NCI-H748 treated with DMSO at 0.1 percent for 48 hours (cell line): ENCODE results near the gene DNHD1.

Source experiments
- DNase-seq: peaks from one replicate; lab custom pipeline; 2025; lab: John Stamatoyannopoulos, UW

DNHD1 gene

DNA sequence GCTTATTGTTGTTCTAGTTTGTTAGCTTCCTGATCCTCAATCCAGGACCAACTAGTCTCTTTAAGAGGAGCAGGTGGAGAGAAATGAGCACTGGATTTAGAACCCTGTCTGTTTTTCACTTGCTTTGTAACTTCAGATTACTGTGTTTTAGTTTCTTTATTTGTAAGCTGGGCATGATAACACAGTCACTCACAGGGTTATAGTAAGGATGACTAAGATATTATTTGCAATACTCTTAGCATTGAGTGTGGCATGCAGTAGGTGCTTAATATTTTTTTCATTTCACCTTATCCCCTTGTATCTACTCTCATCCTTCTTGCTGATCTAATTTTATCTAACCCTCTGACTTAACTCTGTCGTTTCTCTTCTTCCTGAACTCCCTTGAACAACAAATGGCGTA is 33.8 kb downstream of the DNHD1 start:
- no peak for DNase-seq

DNA sequence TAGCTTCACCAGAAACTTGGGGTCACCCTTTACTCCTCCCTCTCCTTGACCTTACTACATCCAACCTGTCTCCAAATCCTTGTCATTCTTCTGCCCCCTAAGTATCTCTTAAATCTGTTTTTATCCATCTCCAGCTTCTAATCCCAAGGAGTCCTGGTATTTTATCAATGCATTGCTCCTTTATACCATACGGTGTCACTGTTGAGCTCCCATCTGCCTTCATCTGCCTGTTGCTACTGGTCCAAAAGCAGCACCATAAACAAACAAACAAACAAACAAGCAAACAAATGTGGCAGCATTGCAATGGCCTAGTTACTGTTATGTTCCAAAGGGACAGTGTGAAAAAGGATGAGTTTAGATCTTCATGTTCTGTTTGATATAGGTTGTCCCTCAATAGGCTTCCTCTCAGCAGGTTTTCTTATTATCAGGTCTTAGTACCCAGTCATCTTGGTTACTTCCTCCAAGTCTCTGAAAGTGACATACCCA is 34.2 kb downstream of the DNHD1 start:
- peak; percentile 11 for DNase-seq

DNA sequence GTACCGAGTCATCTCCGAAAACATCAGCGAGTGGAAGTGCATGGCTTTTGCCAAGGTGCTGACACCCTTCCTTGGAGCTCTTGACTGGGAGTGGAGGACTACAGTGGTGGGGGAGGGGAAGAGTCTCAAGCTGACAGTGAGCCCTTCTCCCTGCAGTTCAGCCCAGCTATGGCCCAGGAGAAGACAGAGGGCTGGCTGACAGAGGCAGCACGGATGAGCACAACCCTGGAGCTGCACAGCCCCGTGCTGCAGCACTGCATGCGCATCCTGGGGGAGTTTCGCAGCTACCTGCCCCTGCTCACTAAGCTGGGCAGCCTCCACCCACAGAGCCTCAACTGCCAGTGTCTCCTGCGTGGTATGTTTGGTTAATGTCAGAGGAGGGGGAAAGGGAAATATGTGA is 41.4 kb downstream of the DNHD1 start:
- DNase-seq: no peak

DNA sequence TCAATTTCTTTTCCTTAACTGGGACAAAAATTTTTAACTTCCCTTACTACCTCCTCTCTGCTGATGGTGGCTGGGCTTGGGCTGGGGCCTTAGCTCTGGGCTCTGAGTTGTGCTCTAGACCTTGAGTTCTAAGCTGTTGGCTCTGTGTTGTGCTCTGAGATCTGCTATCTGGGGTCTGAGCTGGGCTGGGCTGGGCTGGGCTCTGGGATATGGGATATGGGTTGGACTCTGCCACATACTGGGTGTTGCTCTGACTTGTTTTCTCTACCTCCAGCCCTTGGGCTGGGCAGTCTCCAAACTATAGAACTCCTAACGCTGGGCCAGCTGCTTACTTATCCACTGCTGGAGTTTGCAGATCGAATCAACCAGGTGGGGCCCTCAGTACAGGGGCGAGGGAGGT is 41.9 kb downstream of the DNHD1 start:
- DNase-seq: no peak

DNA sequence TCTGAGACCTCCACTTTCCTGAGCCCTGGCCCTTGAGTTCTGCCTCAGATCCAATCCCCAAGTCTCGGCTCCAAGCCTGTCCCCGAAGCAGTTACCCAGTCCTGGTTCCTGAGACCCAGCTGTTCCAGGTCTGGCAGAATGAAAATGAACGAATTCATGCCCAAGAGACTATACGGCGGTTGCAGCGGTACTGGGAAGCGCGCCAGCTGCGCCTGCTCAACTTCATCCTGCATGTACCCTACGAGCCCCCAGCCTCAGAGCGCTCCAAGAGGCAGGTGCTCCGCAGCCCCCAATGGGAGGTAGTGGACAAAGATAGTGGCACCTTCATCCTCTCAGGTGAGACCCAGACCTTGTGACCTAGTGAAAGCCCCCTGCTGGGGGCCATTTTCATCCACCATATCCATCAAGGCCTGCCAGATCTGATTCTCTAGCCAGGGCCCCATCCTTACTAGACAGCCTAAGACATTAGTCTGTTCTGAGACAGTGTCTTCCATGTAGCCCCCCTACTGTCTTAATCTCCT is 42.7 kb downstream of the DNHD1 start:
- no peak for DNase-seq

DNA sequence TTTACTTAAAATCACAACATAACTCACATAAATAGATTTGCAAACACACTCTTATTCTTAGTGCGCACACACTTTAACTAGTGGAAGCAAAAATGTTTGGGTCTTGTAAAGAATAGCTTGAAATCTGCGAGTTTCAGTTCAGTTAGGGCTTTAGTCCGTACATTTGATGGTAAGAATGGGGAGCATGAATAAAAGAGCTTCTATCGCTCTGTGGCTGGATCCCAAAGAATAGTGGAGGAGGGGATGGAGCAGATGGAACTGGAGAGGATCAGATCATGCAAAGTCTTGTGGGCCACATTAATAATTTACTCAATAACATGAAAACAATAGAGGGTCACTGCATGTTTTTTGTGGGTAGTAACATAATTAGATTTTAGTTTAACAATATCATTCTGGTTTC is 44.3 kb downstream of the DNHD1 start:
- DNase-seq: no peak

DNA sequence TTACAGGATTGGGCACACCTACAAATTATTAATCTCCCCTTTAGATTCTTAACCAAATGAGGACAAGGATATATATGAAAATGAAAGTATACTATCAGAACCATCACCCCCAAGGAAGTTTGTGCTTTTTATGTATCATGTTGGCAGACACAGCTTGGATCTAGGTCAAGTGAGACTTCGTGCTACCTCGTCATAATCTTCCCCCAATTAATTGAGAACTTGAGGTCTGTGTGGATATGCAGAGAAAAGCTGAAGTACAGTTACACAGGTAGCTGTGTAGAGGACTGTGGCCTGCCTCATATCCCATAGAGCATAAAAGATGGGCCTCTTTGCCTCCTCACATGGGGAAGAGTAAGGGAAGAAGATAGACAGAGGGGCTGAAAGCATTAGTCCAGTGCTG is 45.6 kb downstream of the DNHD1 start:
- DNase-seq: no peak

DNA sequence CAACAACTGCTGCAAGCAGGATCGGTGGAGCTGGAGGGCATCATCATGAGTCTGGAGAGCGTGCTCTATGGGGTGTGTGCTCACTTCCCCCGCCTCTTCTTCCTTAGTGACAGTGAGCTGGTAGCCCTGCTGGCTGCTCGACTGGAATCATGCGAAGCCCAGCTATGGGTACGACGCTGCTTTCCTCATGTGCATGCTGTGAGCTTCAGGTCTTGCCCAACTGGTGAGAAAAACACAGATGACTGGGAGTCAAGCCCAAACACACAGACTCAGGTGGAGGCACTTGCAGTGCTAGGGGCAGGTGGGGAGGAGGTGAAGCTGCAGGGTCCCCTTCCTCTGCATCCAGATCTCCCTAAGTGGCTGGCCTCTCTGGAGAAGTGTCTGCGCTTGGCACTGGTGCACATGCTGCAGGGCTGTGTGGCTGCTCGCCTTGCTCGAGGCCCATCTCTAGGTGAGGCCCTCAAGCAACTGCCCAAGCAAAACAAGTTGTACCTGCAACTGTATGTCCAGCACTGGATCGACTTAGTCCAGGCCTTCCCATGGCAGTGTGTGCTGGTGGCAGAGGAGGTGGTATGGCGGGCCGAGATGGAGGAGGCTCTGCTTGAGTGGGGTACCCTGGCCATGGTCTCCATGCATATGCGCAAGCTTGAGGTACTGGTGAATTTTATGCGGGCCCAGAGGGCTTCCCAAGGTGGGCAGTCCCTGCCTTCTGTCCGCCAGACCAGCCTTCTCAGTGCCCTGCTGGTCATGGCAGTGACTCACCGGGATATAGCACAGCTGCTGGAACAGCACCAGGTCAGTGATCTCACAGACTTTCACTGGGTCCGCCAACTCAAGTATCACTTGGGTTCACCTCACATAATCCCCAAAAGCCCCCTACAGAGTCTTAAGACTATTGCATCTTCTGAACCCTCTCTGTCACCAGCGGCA is 48.1 kb downstream of the DNHD1 start:
- no peak for DNase-seq

DNA sequence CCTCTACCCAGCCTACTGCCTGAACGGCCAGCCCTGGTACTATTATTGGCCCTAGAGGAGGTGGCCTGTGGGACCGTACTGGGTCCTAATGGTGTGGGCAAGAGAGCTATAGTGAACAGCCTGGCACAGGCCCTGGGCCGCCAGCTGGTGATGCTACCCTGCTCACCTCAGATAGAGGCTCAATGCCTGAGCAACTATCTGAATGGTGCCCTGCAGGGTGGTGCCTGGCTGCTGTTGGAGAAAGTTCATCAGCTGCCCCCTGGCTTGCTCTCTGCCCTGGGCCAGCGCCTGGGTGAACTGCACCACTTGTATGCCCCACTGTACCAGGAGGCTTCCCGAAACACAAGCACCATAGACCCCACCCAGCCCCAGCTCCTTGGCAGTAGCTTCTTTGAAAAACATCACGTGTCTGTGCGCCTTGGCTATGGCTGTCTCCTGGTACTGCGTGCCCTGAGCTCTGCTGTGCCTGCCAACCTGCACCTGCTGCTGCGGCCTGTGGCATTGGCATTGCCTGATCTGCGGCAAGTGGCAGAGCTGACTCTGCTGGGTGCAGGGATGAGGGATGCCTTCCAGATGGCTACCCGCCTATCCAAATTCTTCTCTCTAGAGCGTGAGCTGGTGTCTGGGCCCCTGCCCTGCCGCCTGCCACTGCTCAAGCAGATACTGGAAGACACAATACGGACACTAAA is 49.0 kb downstream of the DNHD1 start:
- DNase-seq: no peak

DNA sequence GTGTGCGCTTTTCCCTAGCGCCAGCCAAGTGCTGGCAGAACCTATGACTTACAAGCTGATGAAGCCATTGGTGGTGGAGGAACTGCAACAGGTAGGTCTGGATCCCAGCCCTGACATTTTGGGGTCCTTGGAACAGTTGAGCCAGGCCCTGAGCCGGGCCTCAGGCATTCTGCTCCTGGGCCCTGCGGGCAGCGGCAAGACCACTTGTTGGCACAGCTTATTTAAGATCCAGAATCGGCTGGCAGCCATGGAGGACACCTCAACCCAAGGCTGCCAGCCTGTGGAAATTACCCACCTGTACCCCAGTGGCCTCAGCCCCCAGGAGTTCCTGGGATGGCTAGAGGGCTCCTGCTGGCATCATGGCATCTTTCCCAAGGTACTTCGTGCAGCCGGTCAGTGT is 49.7 kb downstream of the DNHD1 start:
- DNase-seq: no peak

DNA sequence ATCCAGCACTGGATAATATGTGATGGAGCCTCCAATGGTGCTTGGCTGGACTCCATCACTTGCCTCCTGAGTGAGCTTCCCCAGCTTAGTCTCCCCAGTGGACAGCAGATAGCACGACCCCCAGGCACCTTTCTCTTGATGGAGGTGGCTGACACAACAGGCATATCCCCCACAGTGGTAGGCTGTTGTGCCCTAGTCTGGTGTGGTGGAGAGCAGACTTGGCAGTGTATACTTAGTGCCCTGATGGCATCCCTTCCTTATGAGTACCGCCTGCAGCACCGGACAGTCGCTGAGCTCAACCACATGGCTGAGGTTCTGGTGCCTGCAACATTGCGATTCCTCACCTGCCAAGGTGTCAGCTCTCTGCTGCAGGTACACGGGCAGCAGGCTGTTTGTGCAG is 50.1 kb downstream of the DNHD1 start:
- DNase-seq: no peak

DNA sequence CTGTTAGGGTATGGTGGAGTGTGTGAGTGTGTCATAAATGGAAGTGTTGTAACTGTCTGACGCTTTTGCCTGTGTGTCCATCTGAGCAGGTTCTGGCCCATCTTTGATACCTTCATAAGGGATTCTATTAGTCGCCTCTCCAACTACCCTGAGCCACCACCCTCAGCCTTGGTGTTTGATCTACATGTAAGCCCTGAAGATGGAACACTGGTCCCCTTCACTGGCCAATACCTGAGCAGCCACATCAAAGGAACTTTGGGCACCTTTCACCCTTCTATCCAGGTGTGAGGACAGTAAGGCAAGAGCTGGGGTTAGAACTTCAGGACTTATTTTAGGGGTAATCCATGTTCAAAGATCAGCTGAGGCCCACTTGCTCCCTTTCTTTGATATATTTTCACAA is 51.0 kb downstream of the DNHD1 start:
- no peak for DNase-seq

DNA sequence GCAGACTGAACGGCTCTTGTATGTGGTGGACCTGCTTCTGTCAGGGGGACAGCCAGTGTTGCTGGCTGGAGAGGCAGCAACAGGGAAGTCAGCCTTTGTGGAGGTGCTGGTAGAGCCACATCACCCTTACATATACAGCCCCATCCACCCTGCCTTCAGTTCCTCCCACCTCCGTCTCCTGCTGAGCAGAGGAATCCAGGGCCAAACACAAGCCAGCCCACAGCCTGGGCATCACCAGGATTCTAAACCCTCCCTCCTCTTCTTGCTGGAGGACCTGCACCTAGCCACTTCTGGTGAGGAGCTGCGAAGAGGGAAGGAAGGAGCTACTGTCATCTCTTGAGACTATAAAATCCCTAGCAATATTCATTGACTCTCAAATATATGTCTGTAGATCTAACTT is 51.6 kb downstream of the DNHD1 start:
- no peak for DNase-seq

DNA sequence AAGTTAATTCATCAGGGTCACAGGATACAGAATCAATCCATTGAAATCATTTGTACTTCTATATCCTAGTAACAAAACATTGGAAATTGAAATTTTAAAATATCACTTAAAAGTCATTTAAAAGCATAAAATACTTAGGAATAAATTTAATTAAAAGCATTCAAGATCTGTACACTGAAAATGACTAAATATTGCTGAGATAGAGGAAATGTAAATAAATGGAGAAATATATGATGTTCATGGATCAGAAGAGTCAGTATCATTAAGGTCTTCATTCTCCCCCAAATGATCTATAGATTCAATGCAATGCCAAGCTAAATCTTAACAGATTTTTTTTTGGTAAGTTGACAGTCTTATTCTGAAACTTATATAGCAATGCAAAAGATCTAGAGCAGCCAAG is 56.6 kb downstream of the DNHD1 start:
- no peak for DNase-seq

DNA sequence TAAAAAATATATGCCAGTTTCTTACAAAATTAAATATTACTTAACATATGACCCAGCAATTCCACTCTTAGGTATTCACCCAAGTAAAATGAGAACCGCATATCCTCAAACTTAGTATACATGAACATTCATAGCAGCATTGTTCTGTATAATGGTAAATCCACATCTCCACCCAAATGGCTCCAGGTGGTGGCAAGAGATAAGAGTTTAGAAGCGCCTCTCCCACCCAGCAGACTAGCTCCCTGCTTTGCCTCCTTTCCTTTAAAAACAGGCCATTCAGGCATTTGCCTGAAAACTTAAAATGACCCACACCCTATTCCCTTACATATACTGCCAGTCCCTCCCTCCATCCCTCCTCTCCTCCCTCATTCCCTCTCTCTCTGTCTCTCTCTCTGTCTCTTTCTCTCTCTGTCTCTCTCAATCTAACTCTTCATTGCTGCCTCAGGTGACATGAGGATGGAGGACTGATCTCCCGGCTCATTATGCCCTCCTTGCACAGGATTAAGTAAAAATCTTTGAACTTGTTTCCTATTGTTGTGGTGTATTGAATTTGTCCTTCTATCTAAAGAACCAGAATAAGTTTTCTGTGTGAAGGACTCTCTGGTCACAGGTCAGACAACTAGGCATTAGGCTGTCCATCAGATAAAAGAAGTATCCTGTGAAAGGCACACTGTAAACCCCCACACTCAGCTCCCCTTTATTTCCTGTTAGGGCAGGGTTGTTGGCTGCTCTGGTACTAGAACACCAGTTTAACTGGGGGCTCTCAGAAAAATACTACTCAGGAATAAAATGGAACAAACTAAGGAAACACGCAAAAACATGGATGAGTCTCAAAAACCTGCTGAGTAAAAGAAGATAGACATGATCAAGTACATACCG is 58.0 kb downstream of the DNHD1 start:
- no peak for DNase-seq

DNA sequence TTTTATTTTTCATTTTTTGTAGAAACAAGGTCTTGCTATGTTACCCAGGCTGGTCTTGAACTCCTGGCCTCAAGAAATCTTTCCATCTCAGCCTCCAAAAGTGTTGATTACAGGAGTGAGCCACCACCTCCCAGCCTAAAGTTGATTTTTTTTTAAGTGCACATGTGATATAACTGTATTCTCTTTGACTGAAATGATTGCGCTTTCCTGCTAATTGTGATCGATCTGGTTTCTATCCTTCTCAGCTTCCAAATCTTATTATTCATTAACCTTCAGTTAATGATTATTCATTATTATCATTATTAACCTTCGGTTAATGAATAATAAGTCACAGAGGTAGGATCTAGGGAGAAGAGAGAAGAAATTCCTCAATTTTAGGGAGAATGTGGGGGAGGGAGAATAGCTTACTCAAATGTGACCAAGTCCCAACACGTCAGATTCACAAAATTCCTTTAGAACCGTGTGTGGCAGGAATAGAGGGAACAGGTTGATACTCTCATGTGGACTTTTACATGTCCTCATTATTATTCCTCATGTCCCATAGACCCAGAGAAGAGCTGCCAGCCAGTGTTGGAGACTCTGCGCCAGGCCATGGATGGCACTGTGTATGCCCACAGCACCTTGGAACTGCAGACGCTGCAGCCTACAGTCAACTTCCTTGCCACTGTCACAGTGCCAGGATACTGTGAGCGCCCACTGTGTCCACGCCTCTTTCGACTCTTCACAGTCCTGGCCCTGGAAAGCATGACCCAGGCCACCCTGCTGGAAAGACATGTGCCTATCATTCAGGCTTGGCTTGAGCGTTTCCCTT is 59.3 kb downstream of the DNHD1 start:
- no peak for DNase-seq

DNA sequence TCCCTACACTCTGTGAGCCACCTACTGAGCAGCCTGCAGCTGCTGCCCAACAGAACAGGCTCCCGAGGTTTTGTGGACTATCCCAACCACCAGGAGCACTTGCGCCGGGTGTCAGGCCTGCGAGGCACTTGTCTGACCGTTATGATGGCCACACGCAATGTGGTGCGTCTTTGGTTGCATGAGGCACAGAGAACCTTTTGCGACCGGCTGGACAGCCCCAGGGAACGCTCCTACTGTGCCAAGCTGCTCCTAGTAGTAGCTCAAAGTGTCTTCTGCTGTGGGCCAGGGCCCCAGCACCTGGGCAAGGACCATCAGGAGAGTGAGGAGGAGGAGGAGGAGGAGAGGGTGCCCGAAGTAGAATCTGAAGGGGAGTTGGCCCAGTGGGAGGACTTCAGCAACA is 60.0 kb downstream of the DNHD1 start:
- DNase-seq: no peak

DNA sequence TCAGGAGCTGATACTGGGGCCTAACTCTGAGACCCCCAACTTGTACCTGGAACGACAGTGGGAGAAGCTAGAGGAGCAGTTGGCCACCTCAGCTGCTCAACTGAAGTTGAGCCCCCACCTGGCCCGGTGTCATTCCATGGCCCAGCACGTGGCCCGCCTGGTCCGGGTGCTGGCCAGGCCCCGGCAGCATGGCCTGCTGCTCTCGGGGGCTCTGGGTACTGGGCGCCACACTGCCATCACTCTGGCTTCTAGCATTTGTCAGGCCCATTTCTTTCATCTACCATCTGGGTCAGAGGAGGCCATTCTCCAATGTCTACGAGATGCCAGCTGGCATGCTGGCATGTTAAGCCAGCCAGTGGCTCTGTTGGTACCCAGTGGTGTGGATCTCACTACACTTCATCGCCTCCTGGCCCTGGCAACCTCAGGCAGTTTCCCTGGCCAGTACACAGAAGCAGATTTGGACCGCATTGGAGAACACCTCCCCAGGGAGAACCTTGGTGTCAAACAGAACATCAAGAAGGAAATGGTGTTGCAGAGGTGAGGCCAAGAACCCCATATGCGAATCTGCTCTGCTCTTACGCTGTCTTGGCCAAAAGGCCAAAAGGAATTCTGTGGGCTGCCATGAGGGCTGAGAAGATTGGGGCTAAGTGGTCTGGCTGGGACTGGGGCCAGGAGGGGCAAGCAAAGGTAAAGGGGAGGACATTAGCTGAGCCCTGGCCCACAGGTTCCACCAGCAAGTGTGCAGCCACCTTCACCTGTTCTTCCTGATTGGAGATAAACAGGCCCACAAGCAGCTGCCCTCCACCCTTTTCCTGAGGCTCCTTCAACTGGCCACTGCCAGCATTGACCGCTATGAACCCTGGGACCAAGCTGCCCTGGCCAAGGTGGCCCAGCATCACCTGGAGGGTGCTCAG is 60.9 kb downstream of the DNHD1 start:
- DNase-seq: no peak

DNA sequence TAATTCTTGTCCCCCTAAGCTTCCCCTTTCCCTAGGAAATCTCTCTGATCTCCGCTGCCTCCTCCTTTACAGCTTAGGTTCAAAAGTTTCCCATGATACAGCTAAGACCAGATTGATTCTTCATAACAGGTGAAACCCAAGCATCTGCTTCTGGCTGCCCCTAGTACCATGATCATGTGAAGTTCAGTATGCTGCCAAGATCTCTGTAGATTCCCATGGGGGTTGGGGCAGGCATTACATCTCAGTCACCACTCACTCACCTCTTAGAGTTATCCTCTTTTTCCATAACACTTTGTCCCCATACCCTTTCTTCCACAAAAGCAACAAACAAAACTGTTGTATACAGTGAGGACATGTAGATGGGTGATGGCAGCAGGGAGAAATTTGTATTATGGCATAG is 62.3 kb downstream of the DNHD1 start:
- DNase-seq: no peak

DNA sequence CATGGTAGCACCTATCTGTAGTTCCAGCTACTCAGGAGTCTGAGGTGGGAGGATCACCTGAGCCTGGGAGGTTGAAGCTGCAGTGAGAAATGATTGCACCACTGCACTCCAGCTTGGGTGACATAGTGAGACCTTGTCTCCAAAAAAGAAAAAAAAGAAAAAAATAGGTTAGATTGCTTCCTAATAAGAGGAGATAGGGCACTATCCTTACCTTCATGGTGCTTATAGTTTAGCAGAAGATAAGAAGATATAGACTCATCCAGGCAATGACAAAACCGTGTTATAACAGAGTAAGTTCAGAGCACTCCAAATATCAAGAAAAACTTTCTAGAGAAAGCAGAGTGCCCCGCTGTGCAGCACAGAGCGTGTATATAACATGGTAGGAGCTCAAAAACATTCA is 64.2 kb downstream of the DNHD1 start:
- DNase-seq: no peak
